ENCODE data around the gene IER5L. TPM values are rescaled to one million over a fixed set of nuclear protein-coding genes. Genes with fewer than 3 reads are reported as not detected.

IER5L gene
- total RNA-seq, 4 donors from 2014 or later = 4.3 to 8.2 (median 6.2) TPM

DNA sequence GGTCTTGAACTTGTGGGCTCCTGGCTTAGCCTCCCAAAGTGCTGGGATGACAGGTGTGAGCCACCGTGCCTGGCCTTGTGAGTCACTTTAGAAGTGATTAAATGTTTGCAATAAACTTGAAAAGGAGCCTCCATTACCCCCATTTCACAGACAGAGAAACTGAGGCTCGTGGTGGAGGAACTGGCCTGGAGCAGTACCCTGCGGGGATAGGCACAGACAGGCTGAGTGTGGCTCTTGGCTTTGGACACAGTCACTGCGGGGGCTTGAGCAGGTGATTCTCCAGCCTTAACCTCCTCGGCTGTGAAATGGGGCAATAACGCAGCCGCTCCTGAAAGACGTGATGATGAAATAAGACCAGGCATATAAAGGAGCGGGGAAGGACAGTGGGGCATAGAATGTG, 40.9 kb upstream of the IER5L start:
- TF ChIP-seq POLR2AphosphoS5 (IDR thresholded peaks at IDR 0.05) (no peak), POLR2A (IDR thresholded peaks at IDR 0.05) (no peak), EP300 (IDR thresholded peaks at IDR 0.05) (no peak)
- TF ChIP-seq, protein P1, sequence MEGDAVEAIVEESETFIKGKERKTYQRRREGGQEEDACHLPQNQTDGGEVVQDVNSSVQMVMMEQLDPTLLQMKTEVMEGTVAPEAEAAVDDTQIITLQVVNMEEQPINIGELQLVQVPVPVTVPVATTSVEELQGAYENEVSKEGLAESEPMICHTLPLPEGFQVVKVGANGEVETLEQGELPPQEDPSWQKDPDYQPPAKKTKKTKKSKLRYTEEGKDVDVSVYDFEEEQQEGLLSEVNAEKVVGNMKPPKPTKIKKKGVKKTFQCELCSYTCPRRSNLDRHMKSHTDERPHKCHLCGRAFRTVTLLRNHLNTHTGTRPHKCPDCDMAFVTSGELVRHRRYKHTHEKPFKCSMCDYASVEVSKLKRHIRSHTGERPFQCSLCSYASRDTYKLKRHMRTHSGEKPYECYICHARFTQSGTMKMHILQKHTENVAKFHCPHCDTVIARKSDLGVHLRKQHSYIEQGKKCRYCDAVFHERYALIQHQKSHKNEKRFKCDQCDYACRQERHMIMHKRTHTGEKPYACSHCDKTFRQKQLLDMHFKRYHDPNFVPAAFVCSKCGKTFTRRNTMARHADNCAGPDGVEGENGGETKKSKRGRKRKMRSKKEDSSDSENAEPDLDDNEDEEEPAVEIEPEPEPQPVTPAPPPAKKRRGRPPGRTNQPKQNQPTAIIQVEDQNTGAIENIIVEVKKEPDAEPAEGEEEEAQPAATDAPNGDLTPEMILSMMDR (IDR thresholded peaks at IDR 0.05) = no peak
- H3K4me3 ChIP-seq = no peak overlapping the region
- no peak overlapping the region for H3K27ac ChIP-seq
- no peaks in the 10 kb centered on the region for H3K9me3 ChIP-seq
- DNase-seq (ENCODE audit: low spot score in 2 of 2) = no peak
- H3K4me1 ChIP-seq = no peaks in the 10 kb centered on the region
- WGBS = 80% methylated on average over 8 of the region's 9 CpGs
- no peaks in the 10 kb centered on the region for H3K36me3 ChIP-seq
- H3K27me3 ChIP-seq = no peaks in the 10 kb centered on the region

DNA sequence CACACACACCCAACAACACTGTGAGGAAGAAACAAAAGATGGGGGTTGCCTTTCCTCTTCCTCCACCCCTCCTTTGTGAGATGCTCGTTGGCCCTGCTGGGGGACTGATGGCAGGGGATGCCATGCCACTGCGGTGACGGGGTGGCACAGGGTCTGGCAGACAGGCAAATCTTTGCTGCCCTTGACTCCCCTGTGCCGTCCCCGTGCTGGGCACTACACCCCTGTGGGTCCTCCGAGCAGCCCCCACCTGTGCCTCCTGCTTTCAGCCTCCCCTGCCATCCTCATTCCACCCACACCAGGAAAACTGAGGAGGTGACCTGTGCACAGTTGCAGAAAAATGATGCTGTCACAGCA, 40.2 kb upstream of the IER5L start:
- Histone ChIP-seq H3K4me1 (no peaks in the 10 kb centered on the region), H3K9me3 (no peaks in the 10 kb centered on the region), H3K27ac (no peak overlapping the region), H3K4me3 (no peak overlapping the region), H3K27me3 (no peaks in the 10 kb centered on the region), H3K36me3 (no peaks in the 10 kb centered on the region)
- DNase-seq (ENCODE audit: low spot score in 2 of 2) = no peak
- 86% methylated on average over 4 of the region's 6 CpGs for WGBS
- TF ChIP-seq, protein P1 (IDR thresholded peaks at IDR 0.05) = no peak
- TF ChIP-seq POLR2AphosphoS5 (IDR thresholded peaks at IDR 0.05) (no peak), EP300 (IDR thresholded peaks at IDR 0.05) (no peak), POLR2A (IDR thresholded peaks at IDR 0.05) (no peak)

DNA sequence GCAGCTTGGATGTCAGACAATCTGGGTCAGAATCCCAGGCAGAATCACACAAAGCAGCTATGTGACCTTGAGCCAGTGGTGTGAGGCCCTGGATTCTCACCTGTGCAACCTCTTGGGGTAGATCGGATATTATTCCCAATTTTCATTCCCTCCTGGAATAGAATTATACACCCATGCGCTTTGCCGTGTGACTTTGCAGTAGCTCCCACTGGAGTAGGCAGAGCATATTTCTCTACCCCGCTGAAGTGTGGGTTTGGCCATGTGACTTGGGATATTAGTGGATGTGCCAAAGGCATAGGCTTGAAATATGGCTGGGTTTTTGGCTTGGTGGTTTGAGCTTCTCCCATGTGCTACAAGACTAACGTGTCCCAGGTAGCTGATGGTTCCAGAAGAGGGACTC, 35.5 kb upstream of the IER5L start:
- DNase-seq (ENCODE audit: low spot score in 2 of 2) = no peak
- H3K4me1 ChIP-seq = no peaks in the 10 kb centered on the region
- no peak overlapping the region for H3K27ac ChIP-seq
- TF ChIP-seq POLR2AphosphoS5 (IDR thresholded peaks at IDR 0.05) (no peak), EP300 (IDR thresholded peaks at IDR 0.05) (no peak), POLR2A (IDR thresholded peaks at IDR 0.05) (no peak)
- TF ChIP-seq, protein P1 (IDR thresholded peaks at IDR 0.05) = no peak
- no peaks in the 10 kb centered on the region for H3K27me3 ChIP-seq
- H3K4me3 ChIP-seq = no peak overlapping the region
- WGBS = 87% methylated on average over 5 of the region's 5 CpGs
- no peaks in the 10 kb centered on the region for H3K36me3 ChIP-seq
- no peaks in the 10 kb centered on the region for H3K9me3 ChIP-seq

DNA sequence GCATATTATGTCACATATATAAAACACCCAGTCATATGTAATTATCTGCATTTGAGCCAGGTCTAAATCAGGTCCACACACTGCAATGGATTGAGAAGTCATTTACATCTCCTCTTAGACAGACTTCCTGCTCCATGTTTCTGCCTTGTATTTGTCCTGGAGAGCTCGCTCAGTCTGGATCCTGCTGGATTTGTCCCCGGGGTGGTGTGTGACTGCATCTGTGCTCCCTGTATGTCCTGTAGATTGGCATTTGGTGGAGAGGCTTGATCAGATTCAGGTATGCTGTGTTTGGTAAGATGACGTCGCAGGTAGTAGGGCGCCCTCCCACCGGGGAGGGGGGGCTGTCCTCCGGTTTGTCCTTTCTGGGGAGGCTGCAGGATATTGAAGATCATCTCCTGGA, 33.6 kb upstream of the IER5L start:
- DNase-seq (ENCODE audit: low spot score in 2 of 2) = no peak

DNA sequence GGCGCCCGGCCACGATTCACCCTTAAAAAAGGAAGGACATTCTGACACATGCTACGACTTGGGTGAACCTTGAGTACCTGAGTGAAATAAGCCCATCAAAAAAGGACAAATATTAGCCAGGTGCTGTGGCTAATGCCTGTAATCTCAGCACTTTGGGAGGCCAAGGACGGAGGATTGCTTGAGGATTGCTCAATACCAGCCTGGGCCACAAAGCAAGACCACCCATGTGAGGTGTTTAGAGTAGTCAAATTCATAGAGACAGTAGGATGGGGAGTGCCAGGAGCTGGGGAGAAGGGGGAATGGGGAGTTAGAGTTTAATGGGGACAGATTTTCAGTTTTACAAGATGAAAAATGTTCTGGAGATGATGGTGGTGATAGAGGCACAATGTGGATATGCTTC, 32.1 kb upstream of the IER5L start:
- TF ChIP-seq POLR2A (IDR thresholded peaks at IDR 0.05) = no peak
- TF ChIP-seq, protein P1 (IDR thresholded peaks at IDR 0.05) = no peak
- TF ChIP-seq EP300 (IDR thresholded peaks at IDR 0.05) = no peak
- TF ChIP-seq POLR2AphosphoS5 (IDR thresholded peaks at IDR 0.05) = no peak
- no peaks in the 10 kb centered on the region for H3K4me1 ChIP-seq
- no peaks in the 10 kb centered on the region for H3K27me3 ChIP-seq
- no peak overlapping the region for H3K4me3 ChIP-seq
- H3K36me3 ChIP-seq = no peaks in the 10 kb centered on the region
- no peaks in the 10 kb centered on the region for H3K9me3 ChIP-seq
- no peak for DNase-seq (ENCODE audit: low spot score in 2 of 2)
- 71% methylated on average over 5 of the region's 5 CpGs for WGBS
- H3K27ac ChIP-seq = no peak overlapping the region

More for the DNA sequence above, 33.6 kb upstream of the IER5L start:
- WGBS = 80% methylated on average over 7 of the region's 7 CpGs
- H3K4me1 ChIP-seq = no peaks in the 10 kb centered on the region
- H3K4me3 ChIP-seq = no peak overlapping the region
- no peak overlapping the region for H3K27ac ChIP-seq
- H3K9me3 ChIP-seq = no peaks in the 10 kb centered on the region
- no peaks in the 10 kb centered on the region for H3K36me3 ChIP-seq
- TF ChIP-seq EP300 (IDR thresholded peaks at IDR 0.05) (no peak), POLR2A (IDR thresholded peaks at IDR 0.05) (no peak), POLR2AphosphoS5 (IDR thresholded peaks at IDR 0.05) (no peak)
- TF ChIP-seq, protein P1 (IDR thresholded peaks at IDR 0.05) = no peak
- H3K27me3 ChIP-seq = no peaks in the 10 kb centered on the region
